SK-MEL-5 (cell line): ENCODE results near the gene TSNAX. TPM values are rescaled to one million over a fixed set of nuclear protein-coding genes. Genes with fewer than 3 reads are reported as not detected.
"Not testable (repeated sequence)": the region's sequence is repeated elsewhere in the genome, so short reads cannot be mapped to it uniquely, and the experiment has no call there.

Experiments used
- DNase-seq: peaks from one replicate; pipeline ENCODE4 v3.0.0-alpha.2; 2016; ENCODE audit warnings: low read depth, low spot score
- in situ Hi-C: cut with HindIII; loops from 2 replicates; pipeline ENCODE4 v1.10.0; 2016; ENCODE audit warnings: low sequenced_read_pairs, high pct_unique_total_duplicates, low pct_unique_long_range_greater_than_20kb
- polyA plus RNA-seq, 2 experiments: library from polyadenylated mRNA; depleted of rRNA; stranded (reverse); fragments of >200 nt; gene quantifications; 2 replicates each; pipeline ENCODE4 v1.2.3, GENCODE V29; 2015
- total RNA-seq: library from RNA; depleted of rRNA; stranded (reverse); fragments of >200 nt; shearing (Covaris generic); gene quantifications from 2 replicates; pipeline ENCODE4 v1.2.3, GENCODE V29; 2014; rRNA removed

Gene TSNAX
- 90.8 and 97.2 TPM in 2 replicates for total RNA-seq
- 60.3 and 77.2 TPM in 2 replicates for polyA plus RNA-seq (2015; cell fraction: cytosol; rRNA removed)
- polyA plus RNA-seq (2015; cell fraction: nucleus; rRNA removed): 33.2 and 39.5 TPM in 2 replicates

DNA sequence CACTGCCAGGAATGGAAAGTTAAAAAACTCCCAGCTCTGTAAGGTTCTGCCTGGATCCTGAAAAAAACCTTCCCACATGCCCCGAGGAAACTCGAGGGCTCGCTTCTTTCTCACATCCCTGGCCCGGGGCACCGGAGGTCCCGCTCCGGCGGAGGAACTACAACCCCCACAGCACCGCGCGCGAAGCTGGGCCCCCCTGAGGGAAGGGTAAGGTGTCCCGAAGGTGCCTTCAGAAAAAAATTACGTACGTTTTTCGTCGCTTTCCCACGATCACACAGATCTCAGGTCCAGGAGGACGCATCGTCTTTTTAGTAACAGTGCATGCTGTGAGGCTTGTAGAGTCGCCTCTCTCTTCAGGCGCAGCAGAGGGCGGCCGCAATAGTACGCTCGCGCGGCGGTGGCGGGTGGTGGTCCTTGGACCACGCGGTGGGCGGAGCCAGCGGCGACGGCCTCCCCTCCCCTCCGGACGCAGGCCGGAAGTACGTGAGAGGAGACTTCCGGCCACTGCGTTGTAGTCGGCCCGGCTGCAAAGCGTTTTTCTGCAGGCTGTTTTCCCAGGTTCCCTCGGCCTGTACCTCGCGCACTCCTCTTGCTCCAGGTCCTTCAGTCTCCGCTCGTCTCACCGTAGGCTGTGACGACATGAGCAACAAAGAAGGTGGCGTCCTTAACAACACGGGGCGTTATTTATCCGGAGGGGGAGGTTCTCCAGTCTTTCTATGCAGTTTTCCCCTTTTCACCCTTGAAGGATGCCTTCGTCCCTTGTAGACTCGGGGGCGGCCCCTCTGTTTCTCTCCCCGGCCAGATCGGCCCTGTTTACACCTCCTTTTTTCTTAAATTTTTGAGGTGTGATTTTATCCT, at the start of gene TSNAX:
TSS of gene TSNAX (plus strand) at position 498 of the 858 bp plus-strand sequence. CDS start at position 640, 142 bp downstream.
- in situ Hi-C loops: no loop called here
- peak; percentile 93 for DNase-seq

- no peak for DNase-seq
- in situ Hi-C loops: no loop called here
These were observed 49.7 kb upstream of the TSNAX start for GRCh38 chr1:231478811-231479210.

- in situ Hi-C loops: no loop called here
- no peak for DNase-seq
These were observed 48.5 kb upstream of the TSNAX start for GRCh38 chr1:231480008-231480407.

GRCh38 chr1:231481289-231481688, 47.2 kb upstream of the TSNAX start:
- in situ Hi-C loops: no loop called here

GRCh38 chr1:231485029-231485784, 43.3 kb upstream of the TSNAX start:
- DNase-seq: no peak
- in situ Hi-C loops: no loop called here

More at GRCh38 chr1:231481289-231481688, 47.2 kb upstream of the TSNAX start:
- no peak for DNase-seq

DNA sequence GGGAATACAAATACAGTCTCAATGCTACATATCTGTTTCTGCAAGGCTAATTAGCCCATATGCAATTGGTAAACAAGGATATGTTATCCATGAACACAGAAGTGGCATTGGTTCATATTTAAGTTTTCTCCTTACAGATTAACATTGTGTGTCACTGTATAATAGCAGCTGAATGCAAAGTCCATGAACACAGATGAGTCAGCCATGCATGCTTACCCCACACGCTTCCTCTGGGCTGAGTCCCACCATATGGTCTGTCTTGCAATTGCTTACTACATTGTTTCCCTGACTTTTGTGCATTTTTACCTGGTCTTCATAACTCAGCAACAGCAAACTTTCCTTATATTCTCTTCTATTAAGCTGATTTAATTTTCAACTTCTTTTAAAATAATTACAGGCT, 41.5 kb upstream of the TSNAX start:
- in situ Hi-C loops: no loop called here
- no peak for DNase-seq

GRCh38 chr1:231487910-231488309, 40.6 kb upstream of the TSNAX start:
- in situ Hi-C loops: no loop called here
- DNase-seq: no peak

GRCh38 chr1:231493421-231494185, 34.9 kb upstream of the TSNAX start:
- peak; percentile 85 for DNase-seq

DNA sequence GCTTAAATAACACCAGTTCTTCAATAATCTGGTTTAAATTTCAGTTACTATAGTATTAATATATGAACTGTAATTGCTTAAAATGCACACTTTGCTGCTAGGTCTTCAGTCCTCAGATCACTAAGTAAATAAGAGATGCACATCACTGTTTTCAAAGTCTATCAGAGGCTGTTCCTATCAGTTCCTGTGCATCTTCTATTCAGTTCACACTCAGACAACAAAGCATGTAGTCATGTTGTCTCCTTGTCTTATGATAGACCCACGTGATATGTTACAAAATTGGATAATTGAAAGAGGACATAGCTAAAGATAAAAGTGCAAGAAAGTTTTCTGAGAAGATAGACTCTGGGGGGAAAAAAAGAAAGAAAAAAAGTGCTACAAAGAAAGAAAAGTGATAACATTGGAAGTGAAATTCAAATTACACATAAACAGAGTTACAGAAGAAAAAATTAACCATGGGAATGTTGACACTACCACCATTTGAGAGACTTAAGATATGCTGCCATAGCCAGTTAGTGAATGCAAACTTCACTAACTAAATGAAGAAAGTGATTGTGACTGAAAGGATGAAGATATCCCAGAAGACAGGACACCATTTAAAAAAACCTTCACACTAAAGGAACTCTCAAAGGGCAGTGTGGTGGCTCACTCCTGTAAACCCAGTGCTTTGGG, 33.9 kb upstream of the TSNAX start:
- peak; percentile 74 for DNase-seq
- in situ Hi-C loops: no loop called here

More at GRCh38 chr1:231493421-231494185, 34.9 kb upstream of the TSNAX start:
- in situ Hi-C loops: no loop called here

GRCh38 chr1:231497629-231498152, 30.8 kb upstream of the TSNAX start:
- DNase-seq: no peak
- in situ Hi-C loops: no loop called here

GRCh38 chr1:231499148-231499763, 29.2 kb upstream of the TSNAX start:
- in situ Hi-C loops: no loop called here

DNA sequence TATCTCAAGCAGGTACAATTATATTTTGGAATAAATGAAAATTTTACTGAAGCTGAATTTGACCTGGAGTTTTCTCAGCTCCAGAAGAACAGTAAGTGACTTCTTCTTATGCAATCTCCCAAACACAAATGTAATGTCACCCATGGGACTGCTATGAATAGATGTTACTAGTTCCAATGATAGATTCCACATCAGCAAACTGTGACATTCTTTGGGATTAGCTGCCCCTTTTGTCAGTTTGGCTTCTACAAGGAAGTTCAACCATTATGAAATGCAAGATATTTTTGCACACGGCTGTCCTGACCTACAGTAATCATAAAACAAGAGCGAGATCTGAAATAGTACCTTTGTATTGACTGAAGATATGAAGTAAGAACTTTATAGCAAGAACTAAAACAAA, 27.8 kb upstream of the TSNAX start:
- in situ Hi-C loops: no loop called here
- DNase-seq: no peak

More at GRCh38 chr1:231499148-231499763, 29.2 kb upstream of the TSNAX start:
- DNase-seq: no peak

GRCh38 chr1:231503168-231503567, 25.3 kb upstream of the TSNAX start:
- DNase-seq, in situ Hi-C loops: not testable (repeated sequence)

GRCh38 chr1:231507476-231508355, 20.8 kb upstream of the TSNAX start:
- DNase-seq: no peak

GRCh38 chr1:231508497-231508896, 20.0 kb upstream of the TSNAX start:
- in situ Hi-C loops: no loop called here
- peak; percentile 50 for DNase-seq

More at GRCh38 chr1:231507476-231508355, 20.8 kb upstream of the TSNAX start:
- in situ Hi-C loops: no loop called here

DNA sequence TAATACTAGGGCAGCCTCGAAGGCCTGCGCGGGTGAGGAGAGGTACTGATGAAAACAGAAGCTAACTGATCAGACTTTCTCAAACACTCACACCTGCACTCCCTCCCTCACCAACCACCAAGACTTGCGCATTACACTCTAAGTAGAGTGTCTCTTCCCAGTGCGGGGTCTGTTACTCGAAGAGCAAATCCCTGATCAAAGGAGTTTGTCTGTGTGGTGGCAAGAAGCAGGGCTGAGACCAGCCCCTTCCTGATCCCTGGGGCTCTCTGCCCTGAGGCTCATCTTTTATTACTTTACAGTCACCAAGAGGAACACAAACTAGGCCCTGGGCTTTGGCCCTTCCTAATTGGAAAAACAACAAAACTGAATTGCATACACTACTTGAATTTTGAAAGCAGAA, 19.5 kb upstream of the TSNAX start:
- DNase-seq: no peak
- in situ Hi-C loops: no loop called here
